Fibroblast of skin of back (primary cell): Measurements from ENCODE around the gene TMEM87A.
"Not testable (repeated sequence)": the region's sequence is repeated elsewhere in the genome, so short reads cannot be mapped to it uniquely, and the experiment has no call there.

Experiments
- DNase-seq: peaks from one replicate; pipeline ENCODE4 v3.0.0-alpha.2; 2013

TMEM87A gene

DNA sequence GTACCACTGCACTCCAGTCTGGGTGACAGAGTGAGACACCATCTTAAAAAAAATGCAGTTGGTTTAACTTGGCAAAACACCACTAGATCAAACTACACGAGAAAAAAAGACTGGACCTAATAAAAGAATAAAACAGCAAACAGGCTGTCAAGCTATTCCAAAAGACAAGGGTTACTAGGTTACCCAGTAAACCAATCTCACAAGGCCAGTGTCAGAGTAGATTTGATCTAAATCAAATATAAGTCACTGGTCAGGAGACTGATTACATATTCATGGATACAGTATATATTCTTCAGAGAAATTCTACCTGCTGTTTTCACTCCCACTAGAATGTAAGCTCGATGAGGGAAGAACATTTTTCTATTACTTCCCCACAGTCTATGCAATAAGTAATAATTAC lies 2.7 kb downstream of the TMEM87A start:
- no peak for DNase-seq

DNA sequence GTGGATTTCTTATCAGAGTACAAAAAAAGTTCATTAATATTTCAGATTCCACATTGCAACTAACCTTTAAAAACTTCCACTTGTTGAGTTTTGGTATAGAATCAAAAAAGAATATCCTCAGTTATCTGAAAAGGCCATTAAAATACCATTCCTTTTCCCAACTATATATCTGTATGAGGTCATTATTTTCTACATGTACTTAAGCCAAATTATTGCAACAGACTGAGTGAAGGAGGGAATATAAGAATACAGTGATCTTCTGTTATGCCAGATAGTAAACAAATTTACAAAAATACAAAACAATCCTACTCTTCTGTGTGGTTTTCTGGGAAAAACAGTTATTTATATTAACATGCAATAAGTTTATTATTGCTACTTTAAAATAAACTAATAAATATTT lies 5.9 kb downstream of the TMEM87A start:
- no peak for DNase-seq

DNA sequence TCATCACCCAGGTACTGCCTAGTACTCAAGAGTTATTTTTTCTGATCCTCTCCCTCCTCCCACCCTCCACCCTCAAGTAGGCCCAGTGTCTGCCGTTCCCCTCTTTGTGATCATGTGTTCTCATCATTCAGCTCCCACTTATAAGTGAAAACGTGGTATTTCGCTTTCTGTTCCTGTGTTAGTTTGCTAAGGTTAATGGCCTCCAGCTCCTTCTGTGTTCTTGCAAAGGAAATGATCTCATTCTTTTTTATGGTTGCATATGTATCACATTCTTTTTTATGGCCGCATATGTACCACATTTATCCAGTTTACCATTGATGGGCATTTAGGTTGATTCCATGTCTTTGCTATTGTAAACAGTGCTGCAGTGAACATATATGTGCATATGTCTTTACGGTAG lies 8.4 kb downstream of the TMEM87A start:
- no peak for DNase-seq

- DNase-seq = no peak
These were observed 19.9 kb downstream of the TMEM87A start for GRCh38 chr15:42253300-42253699.

GRCh38 chr15:42240823-42241222 lies 32.4 kb downstream of the TMEM87A start:
- DNase-seq = no peak

DNA sequence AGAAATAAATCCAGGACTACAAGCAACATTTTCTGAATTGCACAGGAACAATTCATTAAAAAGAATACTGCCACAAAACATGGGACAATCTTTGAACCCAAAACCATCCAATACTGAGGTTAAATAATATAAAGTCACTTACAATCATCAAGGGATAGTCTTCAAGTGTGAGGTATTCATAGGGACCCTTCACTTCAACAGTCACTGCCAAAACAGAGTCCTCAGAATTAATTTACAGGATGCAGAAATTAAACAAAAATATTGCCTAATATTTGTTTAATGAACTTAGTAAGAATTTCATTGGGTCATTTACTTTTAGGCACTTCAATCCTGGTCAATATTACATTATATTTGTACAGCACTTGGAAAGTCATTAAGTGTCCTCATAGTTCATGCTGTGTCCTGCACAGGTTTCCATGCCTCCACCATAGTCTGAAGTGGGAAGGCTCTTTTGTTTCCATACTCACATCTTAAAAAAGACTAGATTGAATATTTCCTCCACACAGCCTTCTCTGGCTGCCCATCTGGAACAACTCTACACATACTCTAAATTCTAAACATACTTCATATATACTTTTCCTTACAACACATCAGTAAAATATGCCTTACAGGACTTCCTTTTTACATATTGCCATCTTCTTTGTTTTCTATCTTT lies 33.6 kb downstream of the TMEM87A start:
- DNase-seq = peak; percentile 49

DNA sequence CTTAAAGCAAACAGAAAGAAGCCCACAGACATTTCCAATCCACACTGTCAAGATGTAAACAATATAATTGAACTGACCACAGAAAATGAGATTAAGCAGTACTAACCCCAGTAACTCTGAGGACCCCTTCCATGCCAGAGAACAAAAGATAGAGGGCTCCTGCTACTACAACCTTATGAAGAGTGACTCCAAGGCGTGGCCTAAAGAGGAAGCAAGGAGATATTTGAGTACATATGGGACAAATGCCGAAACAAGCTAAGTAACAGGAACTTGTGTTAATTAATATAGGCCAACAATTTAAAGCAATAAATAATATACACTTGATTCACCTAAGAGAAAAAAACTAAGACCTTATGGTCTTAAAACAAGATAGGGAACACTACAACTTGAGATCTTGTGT lies 40.1 kb downstream of the TMEM87A start:
- DNase-seq = no peak

- DNase-seq = no peak
These were observed 40.6 kb downstream of the TMEM87A start for GRCh38 chr15:42232606-42233005.

DNA sequence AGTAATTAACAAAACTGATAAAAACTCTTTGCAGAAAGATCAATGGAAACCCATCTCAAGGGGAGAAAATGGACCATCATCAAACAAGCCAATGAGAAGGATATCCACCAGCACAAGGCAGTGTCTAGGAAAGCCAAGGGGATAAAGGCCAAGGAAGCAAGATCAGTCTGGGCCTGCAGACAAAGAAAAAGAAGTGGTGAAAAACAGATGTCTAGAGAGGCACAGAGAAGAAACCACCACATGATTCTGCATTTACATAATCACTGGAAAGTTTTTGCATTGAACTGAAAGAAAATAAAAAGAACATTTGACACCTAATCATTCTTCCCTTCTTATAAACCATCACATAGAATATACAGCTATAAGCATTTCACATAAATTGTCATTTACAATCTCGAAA lies 42.1 kb downstream of the TMEM87A start:
- no peak for DNase-seq

DNA sequence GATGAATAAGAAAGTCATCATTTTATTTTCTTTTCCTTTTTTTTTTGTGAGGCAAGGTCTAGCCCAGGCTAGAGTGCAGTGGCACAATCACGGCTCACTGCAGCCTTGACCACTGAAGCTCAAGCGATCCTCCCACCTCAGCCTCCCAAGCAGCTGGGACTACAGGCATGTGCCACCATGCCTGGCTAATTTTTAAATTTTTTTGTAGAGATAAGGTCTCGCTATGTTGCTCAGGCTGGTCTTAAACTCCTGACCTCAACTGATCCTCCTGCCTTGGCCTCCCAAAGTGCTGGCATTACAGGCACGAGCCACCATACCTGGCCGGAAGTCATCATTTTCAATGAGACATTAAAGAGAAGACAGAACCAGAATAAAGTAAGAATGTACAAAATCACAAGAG lies 44.3 kb downstream of the TMEM87A start:
- DNase-seq = not testable (repeated sequence)

DNA sequence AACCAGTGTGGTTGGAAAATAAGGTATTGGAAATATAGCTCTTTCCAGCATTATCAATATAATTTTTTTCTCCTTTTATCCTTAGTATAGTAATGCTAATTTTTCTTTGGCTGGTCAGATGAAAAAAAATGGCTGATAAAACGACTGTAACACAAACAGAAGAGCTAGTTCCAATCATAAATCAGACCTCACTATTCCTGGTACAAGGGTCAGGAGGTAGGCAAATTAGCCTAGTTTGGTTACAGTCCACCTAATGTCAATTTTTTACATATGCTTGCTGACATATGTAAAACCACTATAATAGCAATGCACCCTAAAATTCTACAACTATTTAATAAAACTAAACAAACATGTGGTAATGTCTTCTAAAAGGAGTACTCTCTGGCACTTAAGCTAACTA lies 45.2 kb downstream of the TMEM87A start:
- DNase-seq = no peak

DNA sequence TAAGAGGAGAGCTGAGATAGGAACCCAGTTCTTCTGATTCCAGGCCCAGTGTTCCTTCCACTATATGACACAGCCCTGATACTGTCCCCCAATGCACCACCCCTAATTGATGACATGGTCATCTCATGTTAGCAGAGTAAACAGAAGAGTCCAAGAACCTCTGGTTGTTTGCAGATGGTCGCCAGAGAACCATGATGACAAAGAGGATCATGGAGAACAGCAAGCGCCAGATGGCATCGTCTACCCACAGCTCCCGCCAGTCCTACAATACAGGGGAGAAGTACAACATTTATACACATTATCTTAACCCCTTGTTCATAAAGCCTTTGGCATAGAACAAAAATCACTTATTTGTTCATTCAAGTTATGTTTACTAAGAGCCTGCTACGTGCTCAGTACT lies 46.6 kb downstream of the TMEM87A start:
- DNase-seq = no peak

GRCh38 chr15:42220216-42220615 lies 53.0 kb downstream of the TMEM87A start:
- no peak for DNase-seq

- DNase-seq = no peak
These were observed 54.2 kb downstream of the TMEM87A start for GRCh38 chr15:42218953-42219592.

DNA sequence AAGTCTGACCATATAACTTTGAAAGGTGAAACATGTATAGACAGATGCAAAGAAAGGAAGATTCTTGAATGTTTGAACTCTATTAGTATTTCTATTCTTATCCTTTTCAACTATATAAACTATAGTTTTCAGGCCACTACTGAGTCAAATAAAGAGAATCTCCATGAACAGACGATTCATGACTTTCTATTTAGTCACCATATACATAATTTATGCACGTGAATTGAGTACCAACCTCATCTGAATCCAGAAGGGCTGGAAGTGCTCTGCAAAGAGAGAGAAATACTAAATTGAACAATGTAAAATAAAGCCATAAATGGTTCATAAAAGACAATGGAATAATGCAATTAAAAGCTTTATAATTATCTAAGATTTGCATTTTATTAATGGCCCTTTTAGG lies 55.7 kb downstream of the TMEM87A start:
- DNase-seq = no peak

DNA sequence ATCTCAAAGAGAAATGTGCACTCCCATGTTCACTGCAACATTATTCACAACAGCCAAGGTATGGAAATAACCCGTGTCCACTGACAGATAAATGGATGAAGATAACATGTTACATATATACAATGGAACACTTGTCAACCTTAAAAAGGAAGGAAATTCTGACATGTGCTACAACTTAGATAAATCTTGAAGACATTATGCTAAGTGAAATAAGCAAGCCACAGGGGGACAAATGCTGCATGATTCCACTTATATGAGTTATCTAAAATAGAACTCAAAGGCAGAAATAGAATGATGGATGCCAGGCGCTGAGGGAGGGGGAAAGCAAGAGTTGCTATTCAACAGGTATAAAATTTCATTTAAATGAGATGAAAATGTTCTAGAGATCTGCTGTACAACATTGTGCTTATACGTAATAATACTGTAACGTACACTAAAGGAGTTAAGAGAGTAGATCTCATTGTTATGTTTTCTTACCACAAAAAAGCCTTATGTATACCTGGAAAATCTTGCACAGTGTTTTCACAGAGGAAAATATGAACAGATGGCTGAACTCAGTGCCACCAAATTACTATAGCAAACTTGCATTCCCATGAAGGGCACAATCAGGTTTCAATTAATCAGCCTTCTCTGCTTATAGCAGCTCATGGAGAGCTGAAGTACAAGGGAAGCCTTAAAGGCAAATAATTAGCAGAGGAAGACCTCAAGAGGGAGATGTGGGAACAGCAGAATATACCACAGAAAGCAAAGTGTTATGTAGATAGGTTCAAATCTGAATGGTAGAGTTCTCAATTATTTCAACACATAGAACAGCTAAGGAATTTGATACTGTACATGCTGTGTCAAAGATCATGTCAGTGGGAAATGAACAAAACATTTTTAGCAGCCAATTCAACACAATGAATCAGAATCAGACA lies 57.1 kb downstream of the TMEM87A start:
- no peak for DNase-seq

GRCh38 chr15:42214600-42214999 lies 58.6 kb downstream of the TMEM87A start:
- DNase-seq = no peak

DNA sequence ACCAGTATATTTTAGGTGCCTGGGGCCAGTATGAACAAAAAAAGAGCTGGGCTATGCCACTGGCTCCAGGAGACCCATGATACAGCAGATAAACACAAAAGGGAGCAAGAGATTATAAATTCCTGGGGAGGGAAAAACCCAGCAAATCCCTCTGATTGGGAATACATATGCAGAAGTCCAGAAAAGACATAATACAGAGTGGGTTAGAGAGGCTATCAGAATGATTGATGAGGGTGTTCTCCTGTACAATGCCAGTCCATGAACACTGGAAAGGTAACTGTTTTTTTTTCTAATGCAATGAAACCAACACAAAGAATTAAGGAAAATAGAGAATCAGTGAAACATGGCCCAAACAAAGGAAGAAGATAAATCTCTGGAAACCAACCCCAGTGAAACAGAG lies 59.7 kb downstream of the TMEM87A start:
- no peak for DNase-seq

DNA sequence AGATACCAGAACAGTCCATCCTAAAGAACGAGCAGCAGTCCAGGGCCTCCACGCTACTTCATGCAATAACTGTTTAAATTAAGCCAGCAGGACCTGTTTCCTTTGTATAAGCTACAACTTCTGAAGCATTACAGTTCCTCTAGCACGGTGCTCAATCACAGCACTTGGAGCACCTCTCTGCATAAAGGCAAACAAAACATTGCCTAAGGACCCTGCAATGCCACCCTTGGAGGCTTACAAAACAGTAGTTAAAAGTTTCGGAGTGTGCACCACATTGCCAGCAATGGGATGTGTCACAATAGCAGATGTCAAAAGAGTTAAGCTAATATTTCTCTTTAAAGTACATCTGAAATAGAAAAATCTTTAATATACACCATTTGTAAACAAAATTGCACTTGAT lies 62.5 kb downstream of the TMEM87A start:
- DNase-seq = no peak

DNA sequence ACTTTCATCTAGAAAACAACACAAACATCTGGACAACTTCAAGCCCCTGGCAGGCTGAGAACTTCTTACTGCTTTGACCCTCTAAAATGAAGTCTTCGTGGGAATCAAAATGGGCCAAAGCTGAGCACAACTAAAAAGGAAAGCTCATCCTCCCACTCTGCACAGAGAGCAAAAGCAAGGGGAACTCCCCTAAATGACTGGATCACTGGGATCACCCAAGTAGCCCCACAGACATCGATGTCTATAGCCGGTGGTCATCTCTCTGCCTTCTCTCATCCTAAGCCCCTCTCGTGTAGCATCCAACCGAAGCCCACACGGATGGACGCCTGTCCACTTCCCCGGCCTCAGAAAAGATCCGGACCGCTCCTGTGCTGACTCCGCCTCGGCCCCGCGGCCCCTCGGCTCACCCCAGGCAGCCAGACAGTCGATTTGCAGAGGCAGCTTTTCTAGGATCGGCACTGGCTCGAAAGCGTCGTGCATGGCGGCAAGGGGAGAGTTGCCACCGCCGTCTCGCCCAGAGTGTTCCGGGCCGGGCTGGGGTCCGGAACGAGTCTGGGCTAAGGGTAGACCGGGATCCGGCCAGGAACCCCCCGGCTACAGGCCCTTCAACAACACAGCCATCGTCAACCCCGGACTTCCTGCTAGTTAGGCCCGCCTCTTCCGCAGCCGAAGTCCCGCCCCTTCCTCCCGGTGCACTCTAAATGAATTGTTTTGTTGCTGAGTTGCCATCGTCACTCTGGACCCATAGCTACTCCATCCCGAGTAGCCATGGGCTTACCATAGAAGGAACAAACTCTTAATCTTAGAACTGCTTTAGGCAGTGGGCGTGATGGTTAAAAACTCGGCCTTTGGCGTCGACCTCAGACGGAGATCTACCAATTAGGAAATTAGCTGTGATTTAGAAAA lies 65.3 kb downstream of the TMEM87A start, which contains the start of gene VPS39:
Gene VPS39 (minus strand): TSS at position 631 of the 906 bp plus-strand sequence. CDS start 151 bp downstream, at position 480.
- DNase-seq = peak; percentile 86

DNA sequence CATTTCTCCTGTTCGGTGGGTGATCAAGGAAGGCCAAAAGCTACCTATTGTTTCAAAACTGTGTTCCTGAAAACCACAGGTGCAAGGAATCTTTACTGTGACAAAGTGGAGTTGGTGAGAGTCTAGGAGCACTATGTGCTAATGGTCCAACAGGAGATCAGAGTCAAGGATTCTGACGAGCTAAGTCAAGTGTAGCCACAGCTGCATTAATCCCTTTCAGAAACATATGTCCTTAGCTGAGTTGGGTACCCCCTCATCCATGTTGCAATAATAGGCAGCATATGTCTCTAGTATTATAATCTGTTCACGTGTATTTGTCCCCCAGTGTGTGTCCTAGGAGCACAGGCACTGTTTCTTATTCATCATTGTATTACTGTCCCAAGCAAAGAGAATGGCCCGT lies 66.8 kb downstream of the TMEM87A start:
- no peak for DNase-seq

DNA sequence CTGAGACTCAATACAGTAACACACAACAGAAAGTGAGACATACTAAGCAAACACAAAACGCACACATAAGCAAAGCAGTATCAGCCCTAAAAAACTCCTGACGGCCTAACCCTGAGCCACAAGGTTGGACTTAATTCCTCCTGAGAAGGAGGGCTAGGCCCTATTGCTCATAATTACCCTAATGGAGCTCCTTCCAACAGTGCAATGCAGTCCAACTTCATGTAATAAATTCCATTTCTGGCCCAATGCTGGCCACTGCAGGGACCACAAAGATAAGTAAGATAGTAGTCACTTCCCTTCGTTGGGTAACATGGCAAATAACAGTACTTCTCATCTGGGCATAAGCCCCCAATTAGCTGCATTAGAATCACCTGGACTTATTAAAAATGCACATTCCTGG lies 69.3 kb downstream of the TMEM87A start:
- DNase-seq = no peak
